ENCODE results near the gene PRSS50.
"Not testable (repeated sequence)": the region's sequence is repeated elsewhere in the genome, so short reads cannot be mapped to it uniquely, and the experiment has no call there.

Gene PRSS50

DNA sequence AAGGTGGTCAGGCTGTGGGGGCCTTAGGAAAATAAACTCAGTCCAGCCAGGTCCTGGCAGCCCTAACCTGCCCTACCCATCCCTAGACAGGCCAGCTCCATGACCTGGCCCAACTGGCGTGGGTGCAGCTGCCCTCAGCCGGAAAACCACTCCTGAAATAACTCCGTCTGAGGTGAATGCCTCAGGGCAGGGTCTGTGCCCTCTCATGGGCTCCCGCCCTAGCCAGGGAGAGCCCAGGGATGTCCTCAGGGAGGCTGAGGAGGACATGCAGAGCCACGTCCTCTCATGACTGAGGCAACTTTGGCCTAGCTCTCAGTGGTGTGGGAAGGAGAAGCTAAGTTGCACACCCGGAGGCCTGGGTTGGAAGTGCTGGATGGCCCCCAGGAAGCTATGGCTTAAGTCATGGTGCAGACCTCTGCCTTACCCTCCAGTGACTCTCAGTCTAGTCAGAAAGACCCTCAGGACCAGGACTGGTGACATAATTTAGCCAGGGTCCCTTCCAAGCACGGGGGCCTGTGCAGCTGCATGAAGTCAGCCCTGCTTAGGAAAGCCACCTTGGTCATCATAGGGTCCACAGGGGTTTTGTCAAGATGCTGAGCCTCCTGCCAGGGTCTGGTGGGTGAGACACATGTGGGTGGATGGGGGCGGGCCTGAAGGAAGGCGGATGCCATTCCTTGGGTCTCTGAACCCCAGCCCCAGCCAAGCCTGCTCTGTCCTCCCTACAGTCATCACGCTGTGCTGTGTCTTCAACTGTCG lies 9.1 kb downstream of the PRSS50 start:
- no peak for DNase-seq (ENCODE audit: low read depth in 2 of 2)

DNA sequence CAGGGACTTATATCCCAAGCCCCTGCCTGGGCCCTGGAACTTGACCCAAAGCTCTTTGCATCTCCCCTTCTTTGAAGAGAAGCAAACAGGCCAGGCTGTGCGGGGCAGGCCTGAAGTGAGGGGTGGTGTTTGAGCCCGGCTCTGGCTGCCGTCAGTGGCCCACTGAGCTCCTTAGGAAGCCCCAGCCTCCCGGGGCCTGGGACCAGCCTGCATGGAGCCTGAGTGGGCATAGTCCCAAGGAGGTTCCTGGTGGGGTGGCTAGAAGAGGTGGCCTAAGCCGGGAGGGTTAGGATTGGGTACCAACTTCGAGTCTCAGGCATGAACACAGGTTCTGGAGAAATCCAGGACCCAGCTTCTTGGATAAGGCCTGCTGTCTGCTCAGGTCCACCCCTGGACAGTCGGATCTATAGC lies 10.1 kb downstream of the PRSS50 start:
- DNase-seq (ENCODE audit: low read depth in 2 of 2) = no peak

DNA sequence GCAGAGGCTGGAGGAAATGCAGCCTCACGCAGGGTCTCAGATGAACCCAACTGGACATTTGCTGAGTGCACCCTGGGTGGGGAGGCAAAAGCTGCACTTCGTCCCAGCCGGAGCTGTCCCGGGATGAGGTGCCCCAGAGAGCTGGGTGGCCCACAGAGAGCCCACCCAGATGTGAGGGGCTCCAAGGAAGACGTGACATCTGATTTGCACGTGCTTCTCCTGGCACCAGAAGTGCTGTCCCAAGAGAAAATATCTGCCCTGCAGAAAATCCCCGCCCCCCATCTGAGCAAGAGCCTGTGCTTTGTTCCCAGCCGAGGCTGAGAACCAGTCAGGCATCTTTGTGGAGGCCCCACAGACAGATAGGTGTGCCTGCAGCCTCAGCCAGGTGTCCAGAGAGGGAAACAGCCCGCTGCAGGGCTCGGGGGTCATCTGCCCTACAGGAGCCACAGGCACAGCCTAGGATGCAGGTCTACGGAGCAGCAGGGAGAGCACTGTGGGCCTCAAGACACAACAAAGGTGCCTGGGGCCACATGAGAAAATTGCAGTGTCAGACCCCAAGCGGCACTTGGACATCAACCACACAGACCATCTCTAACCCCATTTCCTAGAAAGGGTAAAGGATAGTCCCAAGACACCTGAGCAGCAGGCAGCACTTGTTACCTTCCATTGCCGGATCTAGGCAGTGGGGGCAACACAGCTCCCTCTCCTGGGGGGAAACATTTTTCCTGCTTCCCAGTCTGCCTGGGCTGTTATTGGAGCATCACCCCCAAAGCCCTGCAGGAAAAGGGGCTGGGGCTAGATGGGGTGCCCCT lies 10.7 kb downstream of the PRSS50 start:
- DNase-seq (ENCODE audit: low read depth in 2 of 2) = no peak

DNA sequence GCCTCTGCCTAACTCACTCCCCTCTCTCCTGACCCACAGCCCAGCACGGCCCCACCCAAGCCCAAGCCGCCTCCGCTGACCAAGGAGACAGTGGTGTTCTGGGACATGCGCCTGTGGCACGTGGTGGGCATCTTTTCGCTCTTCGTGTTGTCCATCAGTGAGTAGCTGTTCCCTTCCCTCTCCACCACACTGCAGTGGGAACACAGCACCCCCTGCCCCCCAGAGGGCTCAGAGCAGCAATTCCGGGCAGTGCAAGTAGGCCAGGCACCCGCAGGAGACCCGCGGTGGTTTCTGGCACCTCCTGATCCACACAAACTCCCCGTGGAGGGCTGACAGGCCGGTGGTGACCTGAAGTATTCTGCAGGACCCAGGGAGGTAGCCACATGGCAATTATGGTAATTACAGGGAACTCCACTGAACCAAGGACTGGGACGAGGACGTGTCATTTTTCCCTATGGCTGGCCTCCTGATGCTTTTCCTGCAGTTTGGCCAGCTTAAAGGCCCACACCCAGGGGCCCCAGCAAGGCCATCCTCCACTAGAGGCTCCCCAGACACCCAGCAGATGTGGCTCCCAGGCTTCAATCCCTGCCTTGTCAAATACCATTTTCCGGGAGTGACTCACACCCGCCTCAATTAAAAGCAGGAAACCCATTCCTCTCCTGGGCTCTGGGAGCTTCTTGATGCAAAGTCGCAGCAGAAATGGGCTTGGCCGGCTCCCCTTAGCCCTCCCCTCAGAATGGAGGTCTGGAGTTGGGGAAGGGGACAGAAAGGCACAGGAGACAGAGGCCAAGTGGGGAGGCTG lies 11.7 kb downstream of the PRSS50 start:
- DNase-seq (ENCODE audit: low read depth in 2 of 2) = peak; percentile 51 to 57

DNA sequence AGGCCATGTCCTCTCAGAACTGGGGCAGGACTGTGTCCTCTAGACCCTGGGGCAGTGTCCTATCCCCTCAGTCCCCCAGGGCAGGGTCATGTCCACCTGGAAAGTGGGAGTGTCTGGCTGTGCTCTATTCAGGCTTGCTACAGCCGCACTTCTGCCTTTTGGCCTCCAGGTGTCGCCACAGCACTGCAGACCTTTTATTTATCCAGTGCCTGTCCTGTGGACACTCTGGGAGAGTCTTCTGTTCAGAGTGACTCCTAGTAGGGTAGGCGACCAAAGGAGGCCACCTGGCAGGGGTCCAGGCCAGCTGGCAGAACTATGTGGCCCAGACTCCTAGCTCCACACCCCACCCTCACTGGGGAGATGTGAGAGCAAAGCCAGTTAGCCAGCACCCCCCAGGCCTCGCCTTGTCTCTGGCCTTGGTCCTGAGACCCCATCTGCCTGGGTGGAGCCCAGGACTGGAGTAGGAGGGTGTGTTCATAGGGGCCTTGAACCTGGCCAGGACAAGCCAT lies 12.6 kb downstream of the PRSS50 start:
- no peak for DNase-seq (ENCODE audit: low read depth in 2 of 2)

DNA sequence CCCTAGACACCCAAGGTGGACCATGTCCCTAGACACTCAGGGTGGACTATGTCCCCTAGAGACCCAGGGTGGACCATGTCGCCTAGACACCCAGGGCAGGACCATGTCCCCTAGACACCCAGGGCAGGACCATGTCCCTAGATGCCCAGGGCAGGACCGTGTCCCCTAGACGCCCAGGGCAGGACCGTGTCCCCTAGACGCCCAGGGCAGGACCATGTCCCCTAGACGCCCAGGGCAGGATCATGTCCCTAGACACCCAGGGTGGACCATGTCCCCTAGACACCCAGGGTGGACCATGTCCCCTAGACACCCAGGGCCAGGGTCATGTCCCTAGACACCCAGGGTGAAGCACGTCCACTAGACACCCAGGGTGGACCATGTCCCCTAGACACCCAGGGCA lies 13.3 kb downstream of the PRSS50 start:
- DNase-seq (ENCODE audit: low read depth in 2 of 2) = not testable (repeated sequence)

DNA sequence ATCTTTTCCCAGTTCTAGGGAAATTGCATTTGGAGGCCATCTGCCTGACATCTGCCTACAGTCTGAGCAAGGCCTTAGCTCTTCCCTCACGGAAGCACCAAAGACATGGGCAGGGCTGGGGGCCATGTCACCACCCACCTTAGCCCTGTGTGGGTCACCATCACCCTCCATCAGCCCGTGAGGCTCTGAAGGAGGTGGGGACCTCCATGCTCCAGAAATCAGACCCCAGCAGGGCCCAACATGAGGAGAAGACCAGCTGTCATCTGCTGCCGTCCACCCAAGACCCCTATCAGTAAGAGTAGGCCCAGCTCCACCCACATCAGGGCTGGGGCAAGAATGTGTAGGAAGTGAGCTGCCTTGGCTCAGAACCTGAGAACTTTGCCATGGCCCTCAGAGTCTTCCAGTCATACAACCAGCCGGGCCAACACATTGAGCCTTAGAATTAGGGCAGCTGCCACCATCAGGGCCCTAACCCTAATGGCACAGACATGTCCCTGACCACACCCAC lies 14.6 kb downstream of the PRSS50 start:
- DNase-seq (ENCODE audit: low read depth in 2 of 2) = no peak

DNA sequence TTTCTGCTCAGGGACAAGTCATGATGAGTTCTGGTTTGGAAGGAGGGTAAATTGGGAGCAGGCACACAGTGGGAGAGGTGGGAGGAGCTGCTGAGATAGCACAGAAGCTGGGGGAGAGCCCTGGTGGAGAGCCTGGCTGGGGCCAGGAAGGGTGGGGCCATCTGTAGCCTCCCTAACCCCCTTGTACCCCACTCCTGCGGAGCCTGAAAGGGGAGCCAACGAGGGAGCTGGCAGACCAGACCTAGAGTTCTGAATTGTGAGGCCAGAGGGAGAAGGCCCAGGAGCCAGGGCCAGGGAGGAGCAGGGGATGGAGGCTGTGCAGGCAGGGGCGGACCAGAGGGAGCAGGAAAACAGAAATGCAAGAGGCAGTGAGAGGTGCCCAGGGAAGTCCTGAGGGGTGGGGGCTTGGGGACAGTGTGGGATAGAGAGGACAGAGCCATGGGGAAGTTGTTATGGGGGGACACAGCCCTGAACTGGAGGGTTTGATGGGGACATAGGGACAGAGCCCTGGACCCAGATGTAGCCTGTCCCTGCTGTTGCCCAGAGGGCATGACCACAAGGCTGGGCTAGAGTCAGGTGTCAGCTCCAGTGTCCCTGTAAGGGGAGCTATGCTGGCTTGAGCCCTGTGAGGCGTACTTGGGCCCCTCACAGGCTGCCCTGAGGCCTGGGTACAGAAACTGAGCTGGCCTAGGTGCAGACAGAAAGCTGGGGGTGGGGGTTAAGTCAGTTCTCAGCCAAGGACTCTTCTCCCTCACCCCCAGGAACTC lies 15.2 kb downstream of the PRSS50 start:
- DNase-seq (ENCODE audit: low read depth in 2 of 2) = no peak

DNA sequence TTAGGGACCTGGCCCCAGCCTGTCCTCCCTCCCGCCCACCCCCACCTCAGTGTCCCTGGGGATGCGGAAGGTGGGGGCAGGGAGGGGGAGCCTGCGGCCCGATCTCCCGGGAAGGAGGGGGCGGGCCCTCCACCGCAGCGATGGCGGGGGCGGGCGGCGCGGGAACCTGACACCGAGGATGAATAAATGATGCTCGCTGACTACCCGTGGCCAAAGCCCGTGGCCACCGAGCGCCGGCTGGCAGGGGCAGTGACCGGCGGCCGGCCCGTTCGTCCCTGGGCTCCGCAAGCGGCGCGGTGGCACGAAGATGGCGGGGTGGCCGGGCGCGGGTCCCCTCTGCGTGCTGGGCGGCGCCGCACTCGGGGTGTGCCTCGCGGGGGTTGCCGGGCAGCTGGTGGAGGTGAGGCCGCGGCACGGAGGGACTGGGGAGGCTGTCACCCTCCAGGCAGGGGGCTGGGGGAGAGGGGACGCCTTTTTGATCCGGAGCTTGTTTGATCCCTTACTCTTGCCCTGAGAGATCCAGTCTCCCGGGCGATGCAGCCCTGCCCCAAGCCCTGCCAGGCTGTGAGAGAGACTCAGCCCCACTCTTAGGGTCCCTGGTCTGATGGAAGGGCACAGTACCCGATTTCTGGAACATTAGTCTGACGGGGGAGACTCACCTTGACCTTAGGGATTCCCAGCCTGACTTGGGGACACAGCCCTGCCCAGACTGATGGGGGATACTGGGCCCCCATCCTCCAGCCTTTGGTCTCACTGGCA lies 16.3 kb downstream of the PRSS50 start, which contains the start of gene TMIE:
TSS of gene TMIE (plus strand) at position 212 of the 759 bp plus-strand sequence. CDS start at position 308, 96 bp downstream.
- no peak for DNase-seq (ENCODE audit: low read depth in 2 of 2)

DNA sequence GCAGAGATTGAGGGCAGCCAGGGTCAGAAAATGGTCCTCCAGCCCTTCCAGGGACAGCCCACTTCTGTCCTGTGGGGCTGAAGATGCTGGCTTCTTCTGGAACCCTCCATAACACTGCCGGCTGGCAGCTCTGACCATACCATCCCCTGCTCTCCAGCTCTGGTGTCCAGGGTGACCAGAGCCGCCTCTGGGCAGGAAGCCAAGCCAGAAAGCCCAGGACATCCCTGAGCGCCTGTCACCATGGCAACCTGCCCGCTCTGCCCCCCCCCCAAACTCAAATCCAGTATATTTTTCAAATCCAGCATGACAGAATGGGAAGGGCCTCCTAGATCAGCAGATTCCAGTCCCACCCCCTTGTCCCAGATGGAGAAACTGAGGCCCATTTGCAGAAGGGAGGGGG lies 16.9 kb downstream of the PRSS50 start:
- no peak for DNase-seq (ENCODE audit: low read depth in 2 of 2)

DNA sequence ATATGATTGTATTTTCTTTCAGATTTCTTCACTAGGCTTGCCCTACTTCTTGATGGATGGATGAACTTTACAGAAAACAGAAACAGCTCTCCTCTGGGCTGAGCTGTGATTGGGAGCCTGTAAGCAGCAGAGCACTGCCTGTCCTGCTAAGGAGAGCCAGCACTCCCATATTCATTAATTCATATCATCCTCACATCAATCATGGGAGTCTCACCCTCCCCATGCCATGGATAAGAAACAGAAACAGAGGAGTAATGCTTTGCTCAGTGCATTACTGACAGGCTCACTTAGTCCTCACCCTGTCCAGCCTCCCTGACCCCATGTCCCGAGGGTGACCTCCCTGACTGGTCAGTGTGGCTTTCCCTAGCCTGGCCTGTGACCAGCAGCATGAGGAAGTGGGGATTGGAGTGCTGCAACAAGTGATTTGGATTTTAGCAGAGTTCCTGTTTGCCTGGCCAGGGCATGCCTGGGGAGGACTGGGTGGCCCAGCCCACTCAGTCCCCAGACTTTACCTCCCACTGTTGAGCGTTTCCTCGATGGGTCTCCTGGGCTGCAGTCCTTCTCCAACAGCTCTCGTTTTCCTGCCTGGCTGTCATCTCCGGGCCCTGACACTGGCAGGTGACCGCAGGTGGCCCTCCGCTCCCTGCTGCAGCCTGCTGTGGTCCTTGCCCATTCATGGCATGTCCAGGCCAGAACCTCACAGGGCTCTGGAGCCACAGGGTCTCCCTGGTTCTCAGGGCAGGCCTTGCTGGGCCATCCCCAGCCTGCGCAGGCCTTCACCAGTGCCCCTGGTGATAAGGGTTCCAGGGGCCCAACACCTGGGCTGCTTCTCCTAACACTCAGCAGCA lies 17.8 kb downstream of the PRSS50 start:
- DNase-seq (ENCODE audit: low read depth in 2 of 2) = no peak

DNA sequence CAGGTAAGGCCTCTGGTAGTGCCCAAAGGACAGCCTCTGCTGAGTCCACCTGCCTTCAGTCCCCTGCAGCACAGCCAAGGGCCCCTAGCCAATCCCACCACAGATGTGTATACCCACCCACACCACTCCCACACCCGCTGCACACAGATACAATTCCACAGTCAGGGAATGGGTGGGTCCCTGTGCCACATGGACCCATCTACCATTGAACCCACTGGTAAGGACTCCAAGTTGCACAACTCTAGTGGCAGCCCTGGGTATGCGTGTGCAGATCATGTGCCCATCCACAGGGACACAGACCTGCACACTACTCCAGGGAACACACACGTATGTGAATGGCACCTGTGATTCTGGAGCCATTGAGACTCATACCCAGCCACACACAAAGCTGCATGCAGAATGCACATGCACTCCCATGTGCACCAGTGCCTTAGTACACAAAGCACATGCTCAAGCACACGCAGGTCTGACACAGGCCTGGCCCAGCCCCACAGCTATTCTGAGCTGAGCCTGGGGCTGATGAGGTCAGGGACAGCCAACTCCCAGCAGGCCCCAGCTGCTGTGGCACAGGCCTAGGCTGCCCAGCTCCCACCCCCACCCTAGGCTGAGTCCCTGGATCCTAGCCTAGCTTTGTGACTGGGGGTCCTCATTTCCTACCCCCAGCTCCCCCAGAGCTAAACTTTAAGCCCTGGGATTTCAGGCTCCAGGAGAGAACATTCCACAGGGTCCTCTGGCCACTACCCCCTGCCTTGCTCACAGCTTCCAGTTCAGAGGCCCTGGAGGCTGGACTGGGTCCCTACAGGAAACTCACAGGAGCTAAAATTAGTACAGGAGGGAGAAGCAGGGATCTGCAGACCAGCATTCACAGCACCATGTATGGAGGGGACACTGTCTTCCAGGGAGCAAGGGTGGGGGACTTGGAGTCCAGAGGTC lies 21.4 kb downstream of the PRSS50 start:
- no peak for DNase-seq (ENCODE audit: low read depth in 2 of 2)

DNA sequence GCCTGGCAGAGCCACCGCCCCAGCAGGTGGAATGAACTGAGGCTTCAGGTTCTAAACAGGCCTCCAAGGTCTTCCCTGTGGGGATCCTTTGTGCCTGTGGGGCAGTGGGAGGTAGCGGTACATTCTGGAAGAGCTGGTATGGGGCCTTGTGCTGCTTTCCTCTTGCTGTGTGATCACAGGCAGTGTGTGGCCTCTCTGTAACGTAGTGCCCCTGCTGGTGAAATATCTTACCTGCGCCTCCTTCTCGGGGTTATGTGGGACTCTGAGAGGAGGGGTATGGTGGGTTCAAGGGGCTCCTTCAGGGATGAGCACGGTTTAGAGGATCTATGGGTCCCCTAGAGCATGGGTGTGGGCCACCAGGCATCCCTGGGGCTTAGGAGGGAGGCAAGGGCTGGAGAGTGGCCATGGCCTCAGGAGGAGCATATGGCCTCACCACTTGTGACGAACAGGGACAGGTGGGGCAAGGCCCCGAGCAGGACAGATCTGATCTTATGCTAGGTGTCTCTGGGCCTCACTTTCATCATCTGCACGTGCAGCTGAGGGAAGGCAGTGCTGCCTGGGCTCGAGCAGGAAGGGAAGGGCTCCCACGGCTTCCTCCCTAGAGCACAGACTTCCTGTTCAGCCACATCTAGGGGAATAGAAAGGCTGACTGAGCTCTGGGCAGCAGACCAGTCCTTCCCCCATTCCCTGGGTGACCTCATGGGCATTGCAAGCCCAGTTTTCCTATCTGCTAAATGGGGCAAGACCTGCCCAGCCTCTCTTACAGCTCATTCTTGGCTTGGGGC lies 22.3 kb downstream of the PRSS50 start:
- no peak for DNase-seq (ENCODE audit: low read depth in 2 of 2)

DNA sequence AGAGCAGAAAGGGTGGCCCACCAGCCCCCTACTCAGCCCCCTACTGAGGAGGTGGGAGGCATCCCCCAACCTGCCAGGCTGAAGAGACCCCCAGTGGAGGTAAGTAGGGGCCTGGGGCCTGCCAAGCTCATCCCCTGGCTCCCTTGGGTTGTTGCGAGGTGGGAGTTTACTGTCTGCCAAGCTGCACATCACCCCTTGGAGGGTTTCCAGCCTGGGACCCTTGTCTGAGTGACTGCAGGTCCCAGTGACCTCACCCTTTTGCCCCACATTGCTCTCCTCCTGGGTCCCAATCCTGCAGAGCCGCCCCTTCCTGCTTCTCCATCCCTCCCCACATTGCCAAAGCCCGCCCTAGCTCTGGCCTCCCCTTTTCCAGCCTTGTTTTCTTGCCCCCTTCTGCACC lies 23.1 kb downstream of the PRSS50 start:
- DNase-seq (ENCODE audit: low read depth in 2 of 2) = no peak

DNA sequence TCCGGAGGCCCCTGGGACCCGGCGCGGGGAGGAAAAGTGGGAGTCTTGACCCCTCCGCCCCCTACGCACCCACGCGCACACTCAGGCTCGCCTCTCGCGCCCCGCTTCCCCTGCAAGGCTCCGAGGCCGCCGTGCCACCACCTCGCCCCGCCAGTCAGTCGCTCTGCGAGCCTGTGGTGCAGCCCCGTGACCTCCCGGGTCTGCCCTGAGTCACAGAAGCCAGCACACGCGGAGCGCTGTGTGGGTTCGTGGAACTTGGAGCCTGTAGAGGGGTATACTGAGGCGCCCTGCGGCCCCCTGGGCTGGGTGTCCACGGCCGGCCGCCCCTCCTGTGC lies 23.8 kb downstream of the PRSS50 start:
- DNase-seq (ENCODE audit: low read depth in 2 of 2) = no peak

DNA sequence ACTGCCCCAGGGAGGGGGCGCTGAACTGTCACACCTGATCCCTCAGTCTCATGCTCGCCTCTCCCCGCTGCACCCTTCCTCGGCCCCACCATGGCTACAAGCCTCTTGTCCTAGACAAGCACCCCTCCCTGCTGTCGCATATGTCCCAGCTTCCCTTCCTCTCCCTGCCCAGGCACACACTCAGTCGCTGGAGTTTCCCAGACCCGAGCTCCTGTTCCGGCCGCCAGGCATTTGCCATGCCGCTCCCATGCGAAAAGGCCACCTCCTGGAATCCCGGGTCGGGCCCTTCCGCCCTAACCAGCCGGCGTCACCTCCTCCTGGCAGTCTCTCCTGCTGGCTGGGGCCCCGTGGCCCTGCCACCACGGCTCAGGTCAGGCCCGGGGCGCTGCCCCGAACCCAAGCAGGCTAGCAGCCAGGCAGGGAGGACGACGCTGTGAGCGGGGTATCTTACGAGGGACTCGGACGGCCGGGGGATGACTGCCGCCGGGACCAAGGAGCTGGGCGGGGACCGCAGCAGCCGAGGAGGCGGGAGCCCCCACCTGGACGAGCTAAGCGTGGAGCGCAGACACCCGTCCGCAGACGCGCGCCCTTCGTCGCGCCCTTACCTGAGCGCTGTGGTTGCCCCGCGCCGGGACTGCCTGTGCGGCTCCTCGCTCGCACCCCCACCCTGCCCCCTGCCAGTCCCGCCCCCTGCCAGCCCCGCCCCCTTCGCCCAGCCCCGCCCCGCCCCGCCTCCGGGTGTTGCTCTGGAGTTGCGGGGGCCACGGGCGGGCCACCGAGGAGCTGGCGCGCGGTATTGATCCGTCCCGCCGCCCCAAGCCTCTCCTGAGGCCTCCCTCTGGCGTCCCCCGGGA lies 24.4 kb downstream of the PRSS50 start, which contains the start of gene ALS2CL:
TSS of gene ALS2CL (minus strand) at position 642 of the 854 bp plus-strand sequence. CDS start 4,239 bp downstream, outside the sequence.
- no peak for DNase-seq (ENCODE audit: low read depth in 2 of 2)

Measured in fibroblast of skin of left biceps (primary cell).